HG02938 (cell line): ENCODE results near the gene C15orf62.

Experiments used
- ATAC-seq: cut with Tn5 transposase; IDR thresholded peaks from one replicate; pipeline ENCODE4 v1.9.1; 2021; ENCODE audit warnings: mild to moderate bottlenecking, moderate library complexity; ENCODE audit not compliant: unreplicated experiment

The C15orf62 gene

GRCh38 chr15:40775740-40776536 lies 6.2 kb downstream of the C15orf62 start:
- no peak for ATAC-seq

DNA sequence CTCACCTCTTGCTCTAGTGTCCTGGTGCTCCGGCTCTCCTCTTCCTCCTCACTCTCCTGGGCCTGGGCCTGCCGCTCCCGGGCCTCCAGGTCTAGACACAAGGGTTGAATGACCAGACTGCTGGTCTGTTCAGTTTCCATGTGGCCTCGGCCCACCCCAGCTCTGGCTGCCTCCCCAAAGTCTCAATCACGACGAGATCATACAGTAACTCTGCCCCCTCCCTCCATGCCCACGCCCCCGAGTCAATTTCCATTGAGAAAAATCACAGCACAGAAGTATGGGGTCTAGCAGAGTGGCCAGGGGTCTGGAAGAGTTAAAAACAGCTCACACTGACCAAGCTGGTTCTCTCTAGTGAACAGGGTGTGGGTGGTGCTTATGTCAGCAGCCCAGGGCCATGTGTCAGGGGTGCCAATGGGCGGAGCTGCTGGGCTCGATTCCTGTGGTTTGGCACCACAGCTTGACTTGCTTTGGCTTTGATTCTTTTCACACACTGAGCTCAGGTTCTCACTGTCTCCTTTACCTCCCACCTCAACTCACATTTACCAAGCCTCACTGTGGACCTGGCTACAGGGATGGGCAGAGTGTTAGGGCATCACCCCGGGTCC lies 6.9 kb downstream of the C15orf62 start:
- ATAC-seq, result no peak

DNA sequence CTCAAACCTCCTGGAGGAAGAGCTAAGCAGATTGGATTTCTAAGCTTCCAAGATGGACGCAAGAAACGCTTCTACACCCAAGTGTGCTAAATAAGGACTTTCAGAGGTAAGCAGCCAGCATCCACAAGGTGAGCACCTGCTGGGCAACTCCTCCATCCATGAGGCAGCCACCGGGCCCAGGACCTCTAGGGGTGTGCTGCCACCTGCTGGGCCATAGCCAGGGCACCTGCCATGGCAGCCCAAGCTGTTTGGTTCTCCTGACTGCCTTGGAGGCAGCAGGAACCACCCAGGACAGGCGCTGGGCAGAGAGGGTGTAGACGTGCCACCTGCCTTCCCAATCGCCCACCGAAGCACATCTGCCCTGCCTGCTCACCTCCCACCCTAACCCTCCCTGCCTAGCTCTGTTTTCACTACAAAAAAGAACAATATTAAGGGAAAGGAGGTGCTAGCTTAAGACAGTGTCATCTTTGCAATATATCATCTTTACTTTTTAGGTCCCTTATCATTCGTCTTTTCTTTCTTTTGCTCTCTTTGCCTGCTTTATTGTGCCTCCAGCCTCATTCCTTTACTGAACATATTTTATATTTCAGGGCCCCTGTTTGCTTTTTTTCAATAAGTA lies 12.9 kb downstream of the C15orf62 start:
- ATAC-seq, result no peak

GRCh38 chr15:40785164-40785563 lies 15.4 kb downstream of the C15orf62 start:
- ATAC-seq, result no peak

- no peak for ATAC-seq
These were observed 16.0 kb downstream of the C15orf62 start for GRCh38 chr15:40785814-40786213.

GRCh38 chr15:40787344-40787841 lies 17.6 kb downstream of the C15orf62 start:
- ATAC-seq, result no peak

DNA sequence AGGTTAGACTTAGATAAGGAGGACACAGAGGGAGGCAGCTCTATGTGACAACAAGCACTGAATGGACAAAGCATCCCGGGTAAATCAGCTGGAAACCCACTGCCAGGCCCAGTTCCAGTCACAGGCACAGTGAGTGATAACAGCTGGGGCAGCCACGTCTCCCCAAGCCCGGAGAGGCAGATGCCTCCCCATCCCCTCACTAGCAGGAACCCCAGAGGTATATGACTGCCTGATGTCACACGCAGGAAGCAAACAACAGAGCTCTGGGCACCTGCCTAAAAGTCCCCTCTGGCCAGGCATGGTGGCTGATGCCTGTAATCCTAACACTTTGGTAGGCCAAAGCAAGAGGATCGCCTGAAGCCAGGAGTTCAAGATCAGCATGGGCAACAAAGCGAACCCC lies 18.2 kb downstream of the C15orf62 start:
- no peak for ATAC-seq

GRCh38 chr15:40789119-40789518 lies 19.3 kb downstream of the C15orf62 start:
- no peak for ATAC-seq

- no peak for ATAC-seq
These were observed 20.2 kb downstream of the C15orf62 start for GRCh38 chr15:40789999-40790398.

- no peak for ATAC-seq
These were observed 20.9 kb downstream of the C15orf62 start for GRCh38 chr15:40790718-40791117.

- no peak for ATAC-seq
These were observed 22.6 kb downstream of the C15orf62 start for GRCh38 chr15:40792394-40792793.

GRCh38 chr15:40793216-40793989 lies 23.6 kb downstream of the C15orf62 start:
- ATAC-seq, result no peak

DNA sequence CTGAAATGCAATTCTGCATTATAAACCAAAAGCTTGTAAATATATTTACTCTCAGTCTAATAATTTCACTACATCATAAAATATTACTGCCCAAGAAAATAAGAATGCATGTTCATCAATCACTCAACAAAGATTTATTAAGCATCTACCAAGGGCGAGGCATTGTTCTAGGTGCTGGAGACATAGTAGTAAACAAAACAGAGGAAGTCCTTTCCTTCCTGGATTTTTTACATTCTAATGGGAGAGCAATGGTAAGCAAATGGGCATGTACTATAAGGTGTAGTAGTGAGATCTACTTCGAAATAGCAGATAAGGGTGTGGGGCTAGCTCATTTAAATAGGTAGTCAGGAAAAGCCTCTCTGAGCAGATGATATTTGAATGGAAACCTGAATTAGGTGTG lies 26.3 kb downstream of the C15orf62 start:
- no peak for ATAC-seq

DNA sequence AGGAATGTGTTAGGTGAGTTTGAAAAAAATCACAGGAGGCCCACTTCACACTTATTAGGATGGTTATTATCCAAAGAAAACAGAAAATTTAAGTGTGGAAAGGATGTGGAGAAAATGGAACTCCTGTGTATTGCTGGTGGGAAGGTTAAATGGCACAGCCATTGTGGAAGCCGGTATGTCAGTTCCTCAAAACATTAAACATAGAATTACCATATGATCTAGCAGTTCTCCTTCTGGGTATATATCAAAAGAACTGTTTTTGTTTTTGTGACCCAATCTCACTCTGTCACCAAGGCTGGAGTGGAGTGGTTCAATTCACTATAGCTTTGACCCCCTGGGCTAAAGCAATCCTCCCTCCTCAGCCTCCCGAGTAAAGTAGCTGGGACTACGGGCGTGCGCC lies 26.7 kb downstream of the C15orf62 start:
- no peak for ATAC-seq

GRCh38 chr15:40799523-40799922 lies 29.7 kb downstream of the C15orf62 start:
- ATAC-seq, result no peak

DNA sequence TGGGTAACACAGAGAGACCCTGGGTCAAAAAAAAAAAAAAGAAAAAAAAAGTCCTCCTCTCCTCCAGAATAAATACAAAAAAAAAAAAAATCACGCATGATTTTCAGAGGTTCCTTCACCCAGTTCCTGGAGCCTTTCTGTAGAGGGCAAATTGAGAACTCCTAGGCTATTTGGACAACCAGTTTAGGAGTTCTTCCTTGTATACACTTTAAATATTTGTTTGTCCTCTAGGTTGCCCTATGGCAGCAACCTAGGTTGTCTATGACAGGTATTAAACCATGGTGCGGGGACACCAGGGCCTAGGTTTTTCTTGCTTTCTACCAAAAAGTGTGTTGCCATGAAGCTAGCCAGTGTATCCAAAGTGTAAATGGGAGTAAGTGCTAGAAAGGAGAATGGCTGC lies 33.3 kb downstream of the C15orf62 start:
- no peak for ATAC-seq

- ATAC-seq, result no peak
These were observed 33.9 kb downstream of the C15orf62 start for GRCh38 chr15:40803688-40804087.

GRCh38 chr15:40806672-40807027 lies 36.9 kb downstream of the C15orf62 start:
- no peak for ATAC-seq

DNA sequence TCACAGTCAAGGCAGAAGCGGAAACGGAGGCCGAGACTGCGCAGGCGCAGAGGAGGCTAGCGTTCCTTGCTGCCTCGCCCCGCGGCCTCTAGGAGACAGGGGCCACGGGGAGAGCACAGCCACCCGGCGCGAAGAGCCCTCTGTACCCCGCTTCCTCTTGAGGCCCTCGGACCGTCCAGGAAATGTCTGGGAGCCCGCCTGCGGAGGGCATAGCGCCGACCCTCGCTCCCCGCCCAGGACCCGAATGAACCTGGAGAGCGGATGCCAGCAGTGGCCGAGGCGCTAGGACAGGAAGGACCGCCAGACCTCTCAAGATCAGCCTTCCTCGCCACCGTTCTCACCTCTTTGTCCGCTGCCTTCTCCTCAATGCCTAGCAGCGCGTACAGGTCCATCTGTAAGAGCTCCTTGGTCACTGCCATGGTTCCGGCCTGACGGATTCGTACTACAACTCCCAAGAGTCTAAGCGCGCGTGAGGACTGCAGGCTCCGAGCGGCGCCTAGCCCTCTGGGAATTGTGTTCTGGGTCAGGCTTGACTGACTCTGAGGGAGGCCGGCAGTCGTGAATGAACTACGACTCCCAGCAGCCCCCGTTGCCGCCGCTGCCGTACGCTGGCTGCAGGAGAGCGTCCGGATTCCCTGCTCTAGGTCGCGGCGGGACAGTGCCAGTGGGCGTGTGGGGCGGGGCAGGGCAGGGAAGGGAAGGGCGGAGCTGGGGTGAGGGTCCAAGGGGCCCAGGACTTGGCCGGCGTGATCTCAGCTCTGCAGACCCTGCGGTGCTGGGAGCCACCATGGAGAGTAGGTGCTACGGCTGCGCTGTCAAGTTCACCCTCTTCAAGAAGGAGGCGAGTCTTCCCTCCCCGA lies 37.5 kb downstream of the C15orf62 start, which contains the start of the genes DNAJC17 and ZFYVE19:
Gene DNAJC17, minus strand, starts transcription at position 446 of the 860 bp plus-strand sequence. Its CDS starts 27 bp downstream, at position 419.
Gene ZFYVE19, plus strand, starts transcription at position 62 of the 860 bp plus-strand sequence. Its CDS starts 501 bp downstream, at position 563.
- peak; percentile 88 for ATAC-seq

DNA sequence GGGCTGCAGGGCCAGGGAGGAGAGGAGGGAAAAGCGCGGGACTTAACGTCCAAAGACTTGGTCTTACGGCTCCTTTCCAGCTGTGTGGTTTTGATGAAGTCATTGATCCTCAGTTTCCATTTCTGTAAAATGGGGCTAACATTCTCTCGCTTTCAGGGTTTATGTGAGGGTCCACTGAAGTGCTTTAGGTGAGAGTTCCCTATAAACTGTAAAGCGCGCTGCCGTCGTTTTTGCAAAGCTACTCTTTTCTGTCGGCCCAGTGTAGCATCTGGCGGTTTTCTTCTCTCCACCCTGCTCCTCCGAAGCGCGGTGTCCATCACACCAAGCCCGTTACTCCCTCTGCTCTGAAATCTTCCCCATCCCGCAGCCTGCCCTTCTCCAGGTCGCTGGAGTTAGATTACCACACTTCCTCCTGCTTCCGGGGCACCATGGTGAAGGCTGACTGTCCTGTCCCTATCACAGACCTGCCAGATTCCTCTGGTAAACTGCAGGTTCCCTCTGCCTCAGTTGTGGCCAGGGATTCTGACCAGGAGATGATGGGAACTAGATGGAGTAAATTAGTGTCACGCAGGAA lies 38.2 kb downstream of the C15orf62 start:
- no peak for ATAC-seq
